Measurements from ENCODE around the gene SUPT3H.

GRCh38 chr6:44833248-44833647 is 544.5 kb downstream of the SUPT3H start:
- TF ChIP-seq CTCF (conservative IDR thresholded peaks at IDR 0.05; ENCODE audit: low read depth, low read length), result no peak
- no peak for TF ChIP-seq EZH2phosphoT487 (IDR thresholded peaks at IDR 0.05; ENCODE audit: borderline replicate concordance, low read length)

All from PC-3 (cell line).